Measurements from ENCODE around the gene PCARE.

The PCARE gene

DNA sequence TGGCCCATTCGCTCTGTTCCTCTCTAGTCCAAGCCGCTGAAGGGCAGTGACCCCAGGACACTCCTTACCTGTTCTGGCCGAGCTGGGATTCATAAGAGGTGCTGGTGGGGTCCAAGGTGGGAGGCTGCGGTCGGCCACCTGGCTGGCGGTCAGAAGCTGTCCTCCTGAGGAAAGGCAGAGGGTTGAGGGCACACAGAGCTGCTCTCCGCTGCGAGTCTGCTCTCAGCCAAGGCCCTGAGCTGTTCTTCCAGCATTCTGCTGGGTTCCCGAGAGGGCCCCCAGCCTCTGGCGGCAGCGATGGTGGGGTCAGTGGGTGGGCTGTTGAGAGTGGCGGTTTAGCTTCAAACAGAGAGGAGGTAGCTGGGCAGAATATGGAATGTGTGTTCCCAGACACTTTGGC, 3.8 kb downstream of the PCARE start:
- DNase-seq (ENCODE audit: low read depth in 1 of 2, low spot score in 1 of 2), result no peak
- Histone ChIP-seq H3K27ac (replicated peaks) (no peak overlapping the region), H3K4me3 (replicated peaks; ENCODE audit: insufficient read depth, low read length) (no peak overlapping the region), H3K27me3 (ENCODE audit: insufficient read depth, poor library complexity, severe bottlenecking) (no peaks in the 10 kb centered on the region)
- TF ChIP-seq, protein P1, sequence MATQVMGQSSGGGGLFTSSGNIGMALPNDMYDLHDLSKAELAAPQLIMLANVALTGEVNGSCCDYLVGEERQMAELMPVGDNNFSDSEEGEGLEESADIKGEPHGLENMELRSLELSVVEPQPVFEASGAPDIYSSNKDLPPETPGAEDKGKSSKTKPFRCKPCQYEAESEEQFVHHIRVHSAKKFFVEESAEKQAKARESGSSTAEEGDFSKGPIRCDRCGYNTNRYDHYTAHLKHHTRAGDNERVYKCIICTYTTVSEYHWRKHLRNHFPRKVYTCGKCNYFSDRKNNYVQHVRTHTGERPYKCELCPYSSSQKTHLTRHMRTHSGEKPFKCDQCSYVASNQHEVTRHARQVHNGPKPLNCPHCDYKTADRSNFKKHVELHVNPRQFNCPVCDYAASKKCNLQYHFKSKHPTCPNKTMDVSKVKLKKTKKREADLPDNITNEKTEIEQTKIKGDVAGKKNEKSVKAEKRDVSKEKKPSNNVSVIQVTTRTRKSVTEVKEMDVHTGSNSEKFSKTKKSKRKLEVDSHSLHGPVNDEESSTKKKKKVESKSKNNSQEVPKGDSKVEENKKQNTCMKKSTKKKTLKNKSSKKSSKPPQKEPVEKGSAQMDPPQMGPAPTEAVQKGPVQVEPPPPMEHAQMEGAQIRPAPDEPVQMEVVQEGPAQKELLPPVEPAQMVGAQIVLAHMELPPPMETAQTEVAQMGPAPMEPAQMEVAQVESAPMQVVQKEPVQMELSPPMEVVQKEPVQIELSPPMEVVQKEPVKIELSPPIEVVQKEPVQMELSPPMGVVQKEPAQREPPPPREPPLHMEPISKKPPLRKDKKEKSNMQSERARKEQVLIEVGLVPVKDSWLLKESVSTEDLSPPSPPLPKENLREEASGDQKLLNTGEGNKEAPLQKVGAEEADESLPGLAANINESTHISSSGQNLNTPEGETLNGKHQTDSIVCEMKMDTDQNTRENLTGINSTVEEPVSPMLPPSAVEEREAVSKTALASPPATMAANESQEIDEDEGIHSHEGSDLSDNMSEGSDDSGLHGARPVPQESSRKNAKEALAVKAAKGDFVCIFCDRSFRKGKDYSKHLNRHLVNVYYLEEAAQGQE (IDR thresholded peaks at IDR 0.05; ENCODE audit: insufficient replicate concordance, low read depth), result no peak
- no peak for TF ChIP-seq GABPA (IDR thresholded peaks at IDR 0.05; ENCODE audit: low read depth)

GRCh38 chr2:29068513-29068912, 5.8 kb downstream of the PCARE start:
- no peak for DNase-seq (ENCODE audit: low read depth in 1 of 2, low spot score in 1 of 2)
- Histone ChIP-seq H3K27me3 (ENCODE audit: insufficient read depth, poor library complexity, severe bottlenecking) (no peaks in the 10 kb centered on the region), H3K4me3 (replicated peaks; ENCODE audit: insufficient read depth, low read length) (no peak overlapping the region), H3K27ac (replicated peaks) (no peak overlapping the region)
- TF ChIP-seq POLR2AphosphoS5 (IDR thresholded peaks at IDR 0.05; ENCODE audit: low read depth) (no peak), SPI1 (IDR thresholded peaks at IDR 0.05; ENCODE audit: borderline replicate concordance, low read depth) (no peak), GABPA (IDR thresholded peaks at IDR 0.05; ENCODE audit: low read depth) (no peak)
- TF ChIP-seq, protein P1 (IDR thresholded peaks at IDR 0.05; ENCODE audit: insufficient replicate concordance, low read depth), result no peak
- TF ChIP-seq, protein P2, sequence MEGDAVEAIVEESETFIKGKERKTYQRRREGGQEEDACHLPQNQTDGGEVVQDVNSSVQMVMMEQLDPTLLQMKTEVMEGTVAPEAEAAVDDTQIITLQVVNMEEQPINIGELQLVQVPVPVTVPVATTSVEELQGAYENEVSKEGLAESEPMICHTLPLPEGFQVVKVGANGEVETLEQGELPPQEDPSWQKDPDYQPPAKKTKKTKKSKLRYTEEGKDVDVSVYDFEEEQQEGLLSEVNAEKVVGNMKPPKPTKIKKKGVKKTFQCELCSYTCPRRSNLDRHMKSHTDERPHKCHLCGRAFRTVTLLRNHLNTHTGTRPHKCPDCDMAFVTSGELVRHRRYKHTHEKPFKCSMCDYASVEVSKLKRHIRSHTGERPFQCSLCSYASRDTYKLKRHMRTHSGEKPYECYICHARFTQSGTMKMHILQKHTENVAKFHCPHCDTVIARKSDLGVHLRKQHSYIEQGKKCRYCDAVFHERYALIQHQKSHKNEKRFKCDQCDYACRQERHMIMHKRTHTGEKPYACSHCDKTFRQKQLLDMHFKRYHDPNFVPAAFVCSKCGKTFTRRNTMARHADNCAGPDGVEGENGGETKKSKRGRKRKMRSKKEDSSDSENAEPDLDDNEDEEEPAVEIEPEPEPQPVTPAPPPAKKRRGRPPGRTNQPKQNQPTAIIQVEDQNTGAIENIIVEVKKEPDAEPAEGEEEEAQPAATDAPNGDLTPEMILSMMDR (IDR thresholded peaks at IDR 0.05; ENCODE audit: insufficient read depth, low read length), result no peak

- H3K27ac ChIP-seq (replicated peaks), result no peak overlapping the region
- H3K27me3 ChIP-seq (ENCODE audit: insufficient read depth, poor library complexity, severe bottlenecking), result no peaks in the 10 kb centered on the region
- H3K4me3 ChIP-seq (replicated peaks; ENCODE audit: insufficient read depth, low read length), result no peak overlapping the region
- DNase-seq (ENCODE audit: low read depth in 1 of 2, low spot score in 1 of 2), result no peak
- TF ChIP-seq POLR2AphosphoS5 (IDR thresholded peaks at IDR 0.05; ENCODE audit: low read depth) (no peak), GABPA (IDR thresholded peaks at IDR 0.05; ENCODE audit: low read depth) (no peak), SPI1 (IDR thresholded peaks at IDR 0.05; ENCODE audit: borderline replicate concordance, low read depth) (no peak)
- TF ChIP-seq, protein P1 (IDR thresholded peaks at IDR 0.05; ENCODE audit: insufficient replicate concordance, low read depth), result no peak
- TF ChIP-seq, protein P2 (IDR thresholded peaks at IDR 0.05; ENCODE audit: insufficient read depth, low read length), result no peak
Measured at GRCh38 chr2:29066997-29067605, 7.2 kb downstream of the PCARE start.

Data from HL-60 (cell line).